GM10266 (cell line): ENCODE results near the gene ZGPAT.
A peak's percentile ranks its signal among the peaks of the same experiment; 100 is the strongest.

Experiments
- DNase-seq: peaks from one replicate; pipeline ENCODE4 v3.0.0; 2012; ENCODE audit errors: extremely low spot score
- TF ChIP-seq, protein P1 (sequence below): IDR thresholded peaks from 2 replicates; pipeline ENCODE4 v1.5.1; 2012; ENCODE audit warnings: mild to moderate bottlenecking, low read depth; ENCODE audit not compliant: control insufficient read depth, insufficient read depth; ENCODE audit errors: missing control alignments

ZGPAT gene

DNA sequence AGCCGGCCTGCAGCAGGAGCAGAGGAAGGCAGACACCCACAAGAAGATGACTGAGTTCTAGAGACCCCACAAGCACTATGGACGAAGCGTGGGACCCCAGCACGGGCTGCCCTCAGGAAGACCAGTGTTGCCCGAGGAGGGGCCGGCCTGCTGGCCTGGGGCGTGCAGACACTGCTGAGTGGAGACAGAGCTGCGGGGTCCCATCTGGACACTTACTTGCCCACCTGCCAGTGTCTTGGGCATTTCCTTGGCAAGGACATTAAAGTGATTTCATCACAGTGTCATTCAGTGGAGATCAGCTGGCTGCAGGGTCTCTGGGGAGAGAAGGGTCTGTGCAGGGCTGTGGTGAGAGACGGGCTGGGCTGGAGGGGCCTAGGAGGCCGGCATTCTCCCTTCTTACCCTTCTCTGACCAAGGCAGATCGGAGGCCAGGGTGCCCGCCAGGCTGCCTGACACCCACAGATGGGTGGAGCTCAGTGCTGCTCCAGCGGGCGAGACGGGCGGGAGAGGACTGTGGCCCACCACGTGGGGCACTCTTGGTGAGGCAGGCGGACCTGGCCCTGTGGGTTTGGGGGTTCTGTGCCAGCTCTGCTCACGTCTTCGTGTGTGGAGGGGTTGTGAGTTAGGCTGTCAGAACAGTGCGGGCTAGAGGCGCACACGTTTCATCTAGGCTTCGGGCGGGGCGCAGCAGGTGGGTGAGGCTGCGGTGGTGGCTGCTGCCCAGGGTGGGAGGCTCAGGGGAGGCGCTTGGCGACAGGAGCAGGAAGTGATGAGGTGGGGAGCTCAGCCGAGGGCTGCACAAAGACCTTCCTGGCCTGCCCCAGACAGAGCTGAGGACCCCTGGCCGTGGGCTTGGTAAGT, 28.2 kb downstream of the ZGPAT start, which contains the start of gene LIME1:
Gene LIME1 (plus strand): TSS at position 806 of the 860 bp plus-strand sequence. CDS start 886 bp downstream, outside the sequence.
- peak; percentile 69 for DNase-seq

DNA sequence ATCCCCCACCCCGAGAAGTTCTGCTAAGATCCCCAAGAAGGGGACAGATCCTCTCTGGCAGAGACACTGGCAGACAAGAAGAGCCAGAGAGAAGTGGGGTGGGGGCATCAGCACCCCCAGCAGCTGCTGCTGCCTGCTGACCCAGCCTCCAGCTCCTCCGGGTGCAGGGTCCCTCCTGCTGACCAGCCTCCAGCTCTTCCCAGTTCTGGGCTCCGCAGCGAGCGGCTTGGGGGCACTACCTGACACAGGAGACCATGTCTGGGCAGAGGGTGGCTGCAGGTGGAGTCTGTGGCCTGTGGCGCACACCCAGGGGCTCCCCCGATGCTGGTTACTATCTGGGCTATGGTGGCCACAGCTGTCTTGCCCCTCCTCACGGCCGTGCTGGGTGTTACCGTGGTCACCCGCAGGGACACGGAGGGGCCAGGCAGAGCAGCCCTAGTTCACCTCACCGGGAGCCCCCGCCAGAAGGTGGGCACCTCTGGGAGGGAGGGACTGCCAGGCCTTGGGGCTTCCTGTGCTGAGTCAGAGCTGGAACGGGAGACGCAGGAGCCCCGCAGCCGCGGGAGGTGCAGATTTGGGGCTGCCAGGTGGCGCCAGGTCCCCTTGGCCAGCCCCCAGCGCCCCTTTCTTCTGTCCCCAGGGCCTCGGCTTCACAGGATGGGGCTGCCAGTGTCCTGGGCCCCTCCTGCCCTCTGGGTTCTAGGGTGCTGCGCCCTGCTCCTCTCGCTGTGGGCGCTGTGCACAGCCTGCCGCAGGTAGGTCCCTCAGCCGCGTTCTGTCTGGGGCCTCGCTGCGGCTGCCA, 29.3 kb downstream of the ZGPAT start:
- TF ChIP-seq, protein P1, sequence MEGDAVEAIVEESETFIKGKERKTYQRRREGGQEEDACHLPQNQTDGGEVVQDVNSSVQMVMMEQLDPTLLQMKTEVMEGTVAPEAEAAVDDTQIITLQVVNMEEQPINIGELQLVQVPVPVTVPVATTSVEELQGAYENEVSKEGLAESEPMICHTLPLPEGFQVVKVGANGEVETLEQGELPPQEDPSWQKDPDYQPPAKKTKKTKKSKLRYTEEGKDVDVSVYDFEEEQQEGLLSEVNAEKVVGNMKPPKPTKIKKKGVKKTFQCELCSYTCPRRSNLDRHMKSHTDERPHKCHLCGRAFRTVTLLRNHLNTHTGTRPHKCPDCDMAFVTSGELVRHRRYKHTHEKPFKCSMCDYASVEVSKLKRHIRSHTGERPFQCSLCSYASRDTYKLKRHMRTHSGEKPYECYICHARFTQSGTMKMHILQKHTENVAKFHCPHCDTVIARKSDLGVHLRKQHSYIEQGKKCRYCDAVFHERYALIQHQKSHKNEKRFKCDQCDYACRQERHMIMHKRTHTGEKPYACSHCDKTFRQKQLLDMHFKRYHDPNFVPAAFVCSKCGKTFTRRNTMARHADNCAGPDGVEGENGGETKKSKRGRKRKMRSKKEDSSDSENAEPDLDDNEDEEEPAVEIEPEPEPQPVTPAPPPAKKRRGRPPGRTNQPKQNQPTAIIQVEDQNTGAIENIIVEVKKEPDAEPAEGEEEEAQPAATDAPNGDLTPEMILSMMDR: no peak
- peak; percentile 59 for DNase-seq

More for the DNA sequence above, 28.2 kb downstream of the ZGPAT start, which contains the start of gene LIME1:
- TF ChIP-seq, protein P1: no peak

DNA sequence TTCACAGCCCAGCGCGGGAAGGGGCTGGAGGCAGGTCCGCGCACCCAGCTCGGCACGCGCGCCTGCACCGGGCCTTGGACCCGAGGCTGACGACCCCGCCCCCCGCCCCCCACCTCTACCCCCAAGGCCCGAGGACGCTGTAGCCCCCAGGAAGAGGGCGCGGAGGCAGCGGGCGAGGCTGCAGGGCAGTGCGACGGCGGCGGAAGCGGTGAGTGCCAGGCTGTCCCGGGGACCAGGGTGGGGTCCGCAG, 29.8 kb downstream of the ZGPAT start:
- TF ChIP-seq, protein P1: no peak
- DNase-seq: no peak

DNA sequence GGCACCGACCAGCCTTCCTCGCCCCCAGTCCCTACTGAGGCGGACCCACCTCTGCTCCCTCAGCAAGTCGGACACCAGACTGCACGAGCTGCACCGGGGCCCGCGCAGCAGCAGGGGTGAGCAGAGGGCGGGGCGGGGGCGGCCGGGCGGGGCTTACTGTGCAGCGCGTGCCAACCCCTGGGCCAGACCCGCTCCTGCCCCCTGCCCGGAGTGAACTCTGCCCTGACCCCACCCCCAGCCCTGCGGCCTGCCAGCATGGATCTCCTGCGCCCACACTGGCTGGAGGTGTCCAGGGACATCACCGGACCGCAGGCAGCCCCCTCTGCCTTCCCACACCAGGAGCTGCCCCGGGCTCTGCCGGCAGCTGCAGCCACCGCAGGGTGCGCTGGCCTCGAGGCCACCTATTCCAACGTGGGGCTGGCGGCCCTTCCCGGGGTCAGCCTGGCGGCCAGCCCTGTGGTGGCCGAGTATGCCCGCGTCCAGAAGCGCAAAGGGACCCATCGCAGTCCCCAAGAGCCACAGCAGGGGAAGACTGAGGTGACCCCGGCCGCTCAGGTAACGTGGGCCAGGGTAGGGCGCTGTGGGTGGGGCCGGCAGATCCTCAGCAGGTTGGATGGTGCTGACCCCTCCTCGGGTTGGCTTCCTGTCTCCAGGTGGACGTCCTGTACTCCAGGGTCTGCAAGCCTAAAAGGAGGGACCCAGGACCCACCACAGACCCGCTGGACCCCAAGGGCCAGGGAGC, 30.3 kb downstream of the ZGPAT start:
- DNase-seq: peak; percentile 70
- TF ChIP-seq, protein P1: no peak

DNA sequence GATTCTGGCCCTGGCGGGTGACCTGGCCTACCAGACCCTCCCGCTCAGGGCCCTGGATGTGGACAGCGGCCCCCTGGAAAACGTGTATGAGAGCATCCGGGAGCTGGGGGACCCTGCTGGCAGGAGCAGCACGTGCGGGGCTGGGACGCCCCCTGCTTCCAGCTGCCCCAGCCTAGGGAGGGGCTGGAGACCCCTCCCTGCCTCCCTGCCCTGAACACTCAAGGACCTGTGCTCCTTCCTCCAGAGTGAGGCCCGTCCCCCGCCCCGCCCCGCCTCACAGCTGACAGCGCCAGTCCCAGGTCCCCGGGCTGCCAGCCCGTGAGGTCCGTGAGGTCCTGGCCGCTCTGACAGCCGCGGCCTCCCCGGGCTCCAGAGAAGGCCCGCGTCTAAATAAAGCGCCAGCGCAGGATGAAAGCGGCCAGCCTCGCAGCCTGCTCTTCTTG, 30.9 kb downstream of the ZGPAT start:
- peak; percentile 31 for DNase-seq
- TF ChIP-seq, protein P1: no peak

DNA sequence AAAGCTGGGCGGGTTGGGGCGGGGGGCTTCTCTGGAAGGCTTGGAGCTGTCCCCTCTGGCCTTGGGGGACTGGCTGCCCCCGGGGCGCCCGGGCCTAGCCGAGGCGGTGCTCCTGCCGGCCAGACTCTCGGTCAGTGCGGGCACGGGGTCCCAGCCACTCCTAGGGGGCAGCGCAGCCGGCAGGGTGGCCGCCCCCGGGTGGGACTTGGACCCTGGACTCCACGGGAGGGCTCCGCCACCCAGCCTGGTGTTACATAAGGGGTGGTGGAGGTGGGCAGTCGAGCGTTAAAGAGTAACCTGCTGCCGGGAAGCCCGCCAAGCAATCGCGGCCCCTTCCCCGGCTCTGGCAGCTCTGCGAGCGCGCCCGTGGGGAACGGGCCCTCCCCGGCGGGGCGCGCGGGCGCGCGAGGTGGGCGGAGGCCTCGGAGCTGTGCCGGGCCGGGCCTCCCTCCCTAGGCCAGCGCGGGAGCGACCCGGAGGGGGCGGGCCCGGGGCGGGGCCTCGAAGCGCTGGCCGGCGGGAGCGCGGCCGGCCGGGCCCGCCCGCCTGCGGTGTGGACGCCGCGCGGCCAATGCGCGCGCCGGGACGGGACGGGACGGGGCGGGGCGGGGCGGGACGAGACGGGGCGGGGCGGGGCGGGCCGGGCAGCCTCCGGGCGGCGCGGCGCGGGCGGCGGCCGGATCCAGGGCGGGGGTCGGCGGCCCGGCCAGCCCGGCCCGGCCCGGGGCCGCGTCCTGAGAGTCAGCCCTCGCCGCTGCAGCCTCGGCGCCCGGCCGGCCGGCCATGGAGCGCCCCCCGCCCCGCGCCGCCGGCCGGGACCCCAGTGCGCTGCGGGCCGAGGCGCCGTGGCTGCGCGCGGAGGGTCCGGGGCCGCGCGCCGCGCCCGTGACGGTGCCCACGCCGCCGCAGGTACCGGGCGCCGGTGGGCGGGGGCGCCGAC, 31.6 kb downstream of the ZGPAT start, which contains the start of gene SLC2A4RG:
Gene SLC2A4RG (plus strand): TSS at position 647 of the 940 bp plus-strand sequence. CDS start 137 bp downstream, at position 784.
- DNase-seq: peak; percentile 99

More for the DNA sequence above, 31.6 kb downstream of the ZGPAT start, which contains the start of gene SLC2A4RG:
- TF ChIP-seq, protein P1: no peak
